Erythroblast (primary cell): Measurements from ENCODE around the gene CFAP70.

ENCODE experiments used
- GATA1 ChIP-seq: IDR thresholded peaks from 2 replicates; pipeline ENCODE4 v1.6.1; 2011; ENCODE audit warnings: low read depth, mild to moderate bottlenecking, control low read depth, low read length, moderate library complexity
- POLR2A ChIP-seq: IDR thresholded peaks from 2 replicates; pipeline ENCODE4 v1.6.1; 2011; ENCODE audit warnings: mild to moderate bottlenecking, low read length

GRCh38 chr10:73296946-73297345 lies 61.7 kb downstream of the CFAP70 start:
- TF ChIP-seq POLR2A (no peak), GATA1 (no peak)
